NCI-H510A (cell line): ENCODE data around the gene MYL9.

Experiments used
- DNase-seq: peaks from one replicate; lab custom pipeline; 2025; lab: John Stamatoyannopoulos, UW

Gene MYL9

DNA sequence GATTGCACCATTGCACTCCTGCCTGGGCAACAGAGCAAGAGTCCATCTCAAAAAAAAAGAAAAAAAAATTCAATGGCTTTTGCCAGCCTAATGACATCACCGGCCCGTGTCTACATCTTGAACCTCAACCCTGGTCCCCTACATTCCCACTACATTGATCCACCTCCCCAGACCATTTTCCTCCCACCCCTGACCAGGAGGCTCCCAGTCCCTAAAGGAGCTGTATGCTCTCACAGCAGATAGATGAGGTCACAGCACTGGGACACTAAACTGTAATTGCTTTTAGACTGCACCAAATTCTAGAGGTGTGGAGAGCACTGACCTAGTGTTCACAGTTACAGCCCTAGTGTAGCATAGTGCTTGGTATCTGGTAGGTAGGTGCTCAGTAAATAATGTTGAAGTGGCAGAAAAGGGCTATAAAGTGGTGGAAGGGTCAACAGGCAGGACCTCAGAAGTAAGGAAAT is 42.7 kb downstream of the MYL9 start:
- no peak for DNase-seq

DNA sequence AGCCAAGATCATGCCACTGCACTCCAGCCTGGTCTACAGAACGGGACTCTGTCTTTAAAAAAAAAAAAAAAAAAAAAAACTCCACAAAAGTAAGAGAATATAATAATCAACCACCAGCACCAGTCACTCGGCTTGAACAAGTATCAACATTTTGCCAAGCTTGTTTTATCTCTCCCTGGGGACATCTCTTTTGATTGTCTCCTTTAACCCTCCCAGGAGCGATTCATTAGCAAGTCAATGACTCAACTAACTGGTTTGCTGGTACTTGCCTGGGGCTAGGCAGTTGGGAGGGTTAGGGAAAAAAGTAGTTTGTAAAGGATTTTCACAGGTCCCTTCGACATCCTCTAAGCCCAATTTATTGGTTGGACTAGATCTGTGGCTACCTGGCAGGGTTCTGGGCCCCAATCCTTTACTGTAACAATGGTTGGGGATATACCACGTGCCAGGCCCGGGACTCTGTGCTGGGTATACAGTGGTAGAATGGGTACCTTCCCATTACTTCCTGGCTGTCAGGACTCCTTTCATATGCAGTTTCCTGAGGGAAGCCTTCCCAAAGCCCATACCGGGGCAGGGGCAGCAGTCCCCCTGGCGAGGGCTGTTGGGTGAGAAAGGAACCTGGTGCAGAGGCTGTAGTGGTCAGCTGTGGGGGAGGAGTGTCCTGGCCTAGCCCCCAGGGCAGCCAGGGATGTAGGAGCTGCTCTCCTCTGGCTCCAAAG is 44.2 kb downstream of the MYL9 start:
- DNase-seq: no peak

DNA sequence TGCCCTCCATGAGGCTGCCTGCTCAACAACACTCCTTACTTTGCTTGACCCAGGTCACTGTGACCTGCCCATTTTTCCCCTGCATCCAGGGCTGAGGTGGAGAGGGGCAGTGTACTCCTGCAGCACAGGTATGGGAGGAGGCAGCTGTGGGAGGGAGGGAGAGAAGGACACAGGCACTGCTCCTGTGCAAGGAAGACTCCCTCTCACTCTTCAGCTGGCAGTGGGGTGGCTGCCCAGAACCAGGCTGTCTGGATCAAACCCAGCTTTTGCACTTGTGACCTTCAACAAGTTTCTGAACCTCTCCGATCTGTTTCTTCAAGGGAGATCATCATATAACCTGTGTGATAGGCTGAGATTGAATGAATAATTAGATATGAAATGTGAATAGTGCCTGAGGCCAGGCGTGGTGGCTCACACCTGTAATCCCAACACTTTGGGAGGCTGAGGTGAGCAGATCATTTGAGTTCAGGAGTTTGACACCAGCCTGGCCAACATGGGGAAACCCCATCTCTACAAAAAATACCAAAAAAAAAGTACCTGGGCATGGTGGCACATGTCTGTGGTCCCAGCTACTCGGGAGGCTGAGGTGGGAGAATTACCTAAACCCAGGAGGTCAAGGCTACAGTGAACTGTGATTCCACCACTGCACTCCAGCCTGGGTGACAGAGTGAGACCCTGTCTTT is 46.2 kb downstream of the MYL9 start:
- no peak for DNase-seq

DNA sequence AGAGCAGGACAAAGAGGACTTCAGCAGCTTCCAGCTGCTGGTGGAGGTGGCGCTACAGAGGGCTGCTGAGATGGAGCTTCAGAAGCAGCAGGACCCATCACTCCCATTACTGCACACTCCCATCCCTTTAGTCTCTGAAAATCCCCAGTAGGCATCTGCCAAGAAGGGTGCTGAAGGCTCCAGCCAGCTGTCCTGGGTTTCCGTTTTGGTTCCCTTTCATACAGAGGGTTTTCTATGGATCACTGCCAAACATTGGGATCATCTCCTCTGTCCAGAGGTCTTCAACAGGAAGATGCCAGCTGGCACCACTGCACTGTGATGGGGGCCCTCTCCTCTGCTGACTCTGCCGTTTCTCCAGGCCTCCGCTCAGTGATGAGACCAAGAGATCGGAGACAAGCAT is 50.0 kb downstream of the MYL9 start:
- DNase-seq: no peak

DNA sequence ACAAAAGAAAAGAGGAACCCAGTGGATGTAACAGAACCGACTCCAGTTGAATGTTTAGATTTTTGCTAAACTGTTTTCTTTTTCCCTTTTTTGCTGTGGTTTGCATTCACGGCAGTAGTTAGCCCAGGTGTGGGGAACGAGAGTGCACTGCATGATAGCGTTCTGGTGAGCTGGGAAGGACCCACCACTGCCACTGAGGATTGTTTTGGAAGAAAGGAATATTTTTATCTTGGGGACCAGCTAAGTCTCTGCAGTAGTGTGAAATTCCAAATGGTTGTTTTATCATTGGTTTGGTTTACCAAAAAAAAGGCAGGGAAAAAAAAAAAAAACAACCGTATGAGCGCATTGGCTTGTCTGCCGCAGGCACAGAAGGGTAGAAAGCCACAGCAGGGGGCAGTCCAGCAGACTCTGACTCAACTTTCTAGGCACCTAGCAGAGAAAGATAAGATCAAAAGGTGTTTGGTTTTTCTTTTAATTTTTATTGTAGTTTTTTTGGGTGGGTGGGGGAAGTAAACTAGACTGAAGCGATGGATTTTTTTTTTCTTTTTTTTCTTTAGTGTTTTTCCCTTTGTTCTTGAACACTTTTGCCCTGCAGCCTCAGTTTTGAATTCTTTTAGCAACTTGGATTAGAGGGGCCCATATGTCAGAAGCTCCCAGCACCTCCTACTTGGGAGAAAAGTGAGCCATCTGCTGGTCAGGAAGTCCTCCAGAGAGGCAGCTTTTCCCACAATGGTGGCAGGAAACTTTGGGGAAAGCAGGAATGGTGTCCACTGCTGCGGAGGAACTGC is 50.7 kb downstream of the MYL9 start:
- DNase-seq: no peak

DNA sequence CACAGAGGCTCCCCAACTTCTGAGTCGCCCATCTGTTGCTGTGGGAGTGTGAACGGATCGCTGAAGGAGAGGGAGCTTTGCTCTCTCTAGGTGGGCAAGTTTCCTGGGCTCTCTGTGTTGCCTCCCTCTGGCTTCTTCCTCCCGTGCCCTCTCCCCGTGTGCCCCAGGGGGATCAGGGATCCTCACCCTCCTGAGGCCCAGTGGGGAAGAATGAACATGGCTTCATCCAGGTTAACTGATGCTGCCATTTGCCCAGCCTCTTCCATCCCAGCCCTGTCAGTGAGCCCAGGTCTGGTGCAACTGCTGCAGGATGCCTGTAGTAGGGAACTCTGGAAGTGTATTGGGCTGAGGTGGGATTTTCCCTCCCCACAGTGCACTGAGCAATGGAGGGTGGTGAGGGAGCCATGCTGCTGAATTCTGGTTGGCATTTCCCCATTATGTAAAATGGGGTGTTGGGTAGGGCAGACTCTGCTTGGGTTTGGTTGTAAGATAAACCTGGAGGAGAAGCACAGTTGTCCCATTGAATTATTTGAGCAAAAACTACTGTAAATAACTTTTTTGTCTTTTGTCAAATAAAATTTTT is 52.1 kb downstream of the MYL9 start:
- DNase-seq: no peak

DNA sequence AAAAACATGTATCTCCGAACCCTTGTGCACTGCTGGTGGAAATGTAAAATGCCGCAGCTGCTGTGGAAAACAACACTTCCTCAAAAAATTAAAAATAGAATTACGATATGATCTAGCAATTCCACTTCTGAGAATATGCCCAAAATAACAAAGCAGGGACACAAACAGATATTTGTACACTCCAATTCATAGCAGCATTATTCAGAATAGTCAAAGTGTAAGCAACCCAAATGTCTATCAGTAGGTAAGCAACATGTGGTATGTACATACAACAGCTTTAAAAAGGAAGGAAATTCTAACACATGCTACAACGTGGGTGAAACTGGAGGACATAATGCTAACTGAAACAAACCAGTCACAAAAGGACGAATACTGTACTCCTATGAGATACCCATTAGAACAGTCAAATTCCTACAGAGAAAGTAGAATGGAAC is 58.6 kb downstream of the MYL9 start:
- no peak for DNase-seq
